GM23338 (cell line): ENCODE measurements around the gene SLC37A1. TPM values are rescaled to one million over a fixed set of nuclear protein-coding genes. Genes with fewer than 3 reads are reported as not detected.

Experiments used
- ATAC-seq: fragments of 200-7000 bp; cut with Tn5 transposase; 3 replicates; pipeline ENCODE4 v1.9.1; 2020
- DNase-seq: peaks from one replicate; pipeline ENCODE4 v3.0.0-alpha.2; 2015; ENCODE audit warnings: low spot score
- H2AFZ ChIP-seq: fragments of 200-600 bp; sonication (generic); 2 replicates; pipeline ENCODE4 v1.8.0; 2016; ENCODE audit warnings: antibody characterized with exemption, mild to moderate bottlenecking, moderate library complexity
- H3F3A ChIP-seq: fragments of 200-600 bp; sonication (generic); replicated peaks from 2 replicates; pipeline ENCODE4 v1.8.0; 2017; ENCODE audit warnings: antibody characterized with exemption, mixed run types, low read depth
- H3K27ac ChIP-seq: fragments of 200-600 bp; sonication (generic); 2 replicates; pipeline ENCODE4 v1.6.1; 2016; ENCODE audit warnings: low read depth
- H3K27me3 ChIP-seq: fragments of 200-600 bp; sonication (generic); 2 replicates; pipeline ENCODE4 v1.8.0; 2016; ENCODE audit warnings: mild to moderate bottlenecking, mixed run types, moderate library complexity; ENCODE audit not compliant: insufficient read depth
- H3K36me3 ChIP-seq: fragments of 200-600 bp; sonication (generic); 2 replicates; pipeline ENCODE4 v1.8.0; 2016; ENCODE audit warnings: mild to moderate bottlenecking; ENCODE audit not compliant: insufficient read depth
- H3K4me1 ChIP-seq: fragments of 200-600 bp; sonication (generic); 2 replicates; pipeline ENCODE4 v1.8.0; 2016; ENCODE audit warnings: mild to moderate bottlenecking, moderate library complexity; ENCODE audit not compliant: insufficient read depth
- H3K4me2 ChIP-seq: fragments of 200-600 bp; sonication (generic); 2 replicates; pipeline ENCODE4 v1.7.1; 2017; ENCODE audit warnings: mixed run types
- H3K4me3 ChIP-seq: fragments of 200-600 bp; sonication (generic); 2 replicates; pipeline ENCODE4 v1.6.1; 2016; ENCODE audit warnings: mixed run types
- H3K79me2 ChIP-seq: fragments of 200-600 bp; sonication (generic); replicated peaks from 2 replicates; pipeline ENCODE4 v1.8.0; 2017; ENCODE audit warnings: mild to moderate bottlenecking; ENCODE audit not compliant: insufficient read depth
- H3K9me2 ChIP-seq: fragments of 200-600 bp; sonication (generic); 2 replicates; pipeline ENCODE4 v1.8.0; 2017; ENCODE audit not compliant: insufficient read depth
- H4K20me1 ChIP-seq: fragments of 200-600 bp; sonication (generic); replicated peaks from 2 replicates; pipeline ENCODE4 v1.8.0; 2017; ENCODE audit warnings: mild to moderate bottlenecking; ENCODE audit not compliant: insufficient read depth
- H3K27ac Mint-ChIP-seq: 2 replicates; pipeline ENCODE4 v1.8.0; 2020; ENCODE audit warnings: inconsistent platforms, mild to moderate bottlenecking, moderate library complexity, mixed read lengths
- H3K27me3 Mint-ChIP-seq: 3 replicates; pipeline ENCODE4 v1.8.0; 2022; ENCODE audit warnings: low read depth, mild to moderate bottlenecking, moderate library complexity, mixed read lengths, inconsistent platforms; ENCODE audit not compliant: insufficient read depth, poor library complexity
- H3K36me3 Mint-ChIP-seq: 3 replicates; pipeline ENCODE4 v1.8.0; 2021; ENCODE audit warnings: low read depth, mild to moderate bottlenecking, inconsistent platforms, moderate library complexity, mixed read lengths
- H3K4me1 Mint-ChIP-seq: 3 replicates; pipeline ENCODE4 v1.8.0; 2020; ENCODE audit warnings: mild to moderate bottlenecking, inconsistent platforms, mixed read lengths
- H3K4me3 Mint-ChIP-seq: 3 replicates; pipeline ENCODE4 v1.8.0; 2021; ENCODE audit warnings: moderate library complexity, mild to moderate bottlenecking, inconsistent platforms, mixed read lengths
- H3K9me3 Mint-ChIP-seq: 3 replicates; pipeline ENCODE4 v1.8.0; 2020; ENCODE audit warnings: moderate library complexity, mild to moderate bottlenecking, inconsistent platforms, mixed read lengths
- CREB1 ChIP-seq: fragments of 250-450 bp; sonication (Bioruptor Pico); IDR thresholded peaks from 2 replicates; pipeline ENCODE4 v1.5.0; 2020; ENCODE audit warnings: low read depth, mild to moderate bottlenecking, moderate library complexity
- EZH2phosphoT487 ChIP-seq: fragments of 200-600 bp; sonication (generic); IDR thresholded peaks from one replicate; pipeline ENCODE4 v1.8.1; 2018; ENCODE audit warnings: antibody characterized with exemption; ENCODE audit not compliant: unreplicated experiment
- JUNB ChIP-seq: IDR thresholded peaks from one replicate; pipeline ENCODE4 v1.6.1; 2016; ENCODE audit warnings: antibody characterized with exemption; ENCODE audit not compliant: unreplicated experiment
- NANOG ChIP-seq: IDR thresholded peaks from 2 replicates; pipeline ENCODE4 v1.6.1; 2016; ENCODE audit warnings: antibody characterized with exemption, borderline replicate concordance
- POLR2AphosphoS5 ChIP-seq: IDR thresholded peaks from 2 replicates; pipeline ENCODE4 v1.6.1; 2016; ENCODE audit warnings: antibody characterized with exemption, low read depth
- ZNF331 ChIP-seq: fragments of 250-450 bp; sonication (Bioruptor Pico); IDR thresholded peaks from 2 replicates; pipeline ENCODE4 v1.5.0; 2020; ENCODE audit warnings: low read depth, mild to moderate bottlenecking, moderate library complexity
- polyA plus RNA-seq: library from polyadenylated mRNA; unstranded; fragments of >200 nt; fragmentation: Nextera tagmentation; extraction: Ambion mirVana; gene quantifications from 2 replicates; pipeline ENCODE4 v1.2.1, GENCODE V29; 2016
- total RNA-seq: library from RNA; depleted of rRNA; stranded (reverse); fragments of >200 nt; shearing (Covaris generic); gene quantifications from 2 replicates; pipeline ENCODE4 v1.2.3, GENCODE V29; 2014
- TF ChIP-seq, protein P1 (sequence below): IDR thresholded peaks from one replicate; pipeline ENCODE4 v1.6.1; 2018; ENCODE audit warnings: antibody characterized with exemption; ENCODE audit not compliant: unreplicated experiment

SLC37A1 gene
- total and polyA plus RNA-seq, 2 experiments from 2014 or later, result 14.0 to 30.3 TPM

DNA sequence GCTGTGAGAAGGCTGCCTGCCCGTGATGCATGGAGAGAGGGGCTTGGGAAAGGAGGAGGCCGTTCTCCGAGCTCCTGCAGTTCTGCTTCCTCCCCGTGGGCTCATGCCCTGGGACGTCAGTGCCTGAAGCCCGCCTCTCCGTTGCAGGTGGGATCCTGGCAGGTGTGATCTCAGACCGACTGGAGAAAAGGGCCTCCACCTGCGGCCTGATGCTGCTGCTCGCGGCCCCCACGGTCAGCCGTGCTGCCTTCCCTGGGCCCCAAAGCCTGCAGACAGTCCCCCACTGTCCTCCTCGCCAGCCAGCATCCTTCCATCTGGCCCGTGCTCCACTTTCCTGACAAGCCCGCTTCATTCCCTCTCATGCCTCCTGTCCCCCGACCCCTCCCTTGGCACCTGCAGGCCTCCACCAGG is 50.9 kb downstream of the SLC37A1 start:
- no peaks in the 10 kb centered on the region for H3K9me3 Mint-ChIP-seq
- no peak for TF ChIP-seq ZNF331 (CRISPR knock-in tag)
- TF ChIP-seq EZH2phosphoT487, result no peak
- no peak for TF ChIP-seq POLR2AphosphoS5
- TF ChIP-seq JUNB, result no peak
- no peak for TF ChIP-seq NANOG
- TF ChIP-seq CREB1 (CRISPR knock-in tag), result no peak
- TF ChIP-seq, protein P1, sequence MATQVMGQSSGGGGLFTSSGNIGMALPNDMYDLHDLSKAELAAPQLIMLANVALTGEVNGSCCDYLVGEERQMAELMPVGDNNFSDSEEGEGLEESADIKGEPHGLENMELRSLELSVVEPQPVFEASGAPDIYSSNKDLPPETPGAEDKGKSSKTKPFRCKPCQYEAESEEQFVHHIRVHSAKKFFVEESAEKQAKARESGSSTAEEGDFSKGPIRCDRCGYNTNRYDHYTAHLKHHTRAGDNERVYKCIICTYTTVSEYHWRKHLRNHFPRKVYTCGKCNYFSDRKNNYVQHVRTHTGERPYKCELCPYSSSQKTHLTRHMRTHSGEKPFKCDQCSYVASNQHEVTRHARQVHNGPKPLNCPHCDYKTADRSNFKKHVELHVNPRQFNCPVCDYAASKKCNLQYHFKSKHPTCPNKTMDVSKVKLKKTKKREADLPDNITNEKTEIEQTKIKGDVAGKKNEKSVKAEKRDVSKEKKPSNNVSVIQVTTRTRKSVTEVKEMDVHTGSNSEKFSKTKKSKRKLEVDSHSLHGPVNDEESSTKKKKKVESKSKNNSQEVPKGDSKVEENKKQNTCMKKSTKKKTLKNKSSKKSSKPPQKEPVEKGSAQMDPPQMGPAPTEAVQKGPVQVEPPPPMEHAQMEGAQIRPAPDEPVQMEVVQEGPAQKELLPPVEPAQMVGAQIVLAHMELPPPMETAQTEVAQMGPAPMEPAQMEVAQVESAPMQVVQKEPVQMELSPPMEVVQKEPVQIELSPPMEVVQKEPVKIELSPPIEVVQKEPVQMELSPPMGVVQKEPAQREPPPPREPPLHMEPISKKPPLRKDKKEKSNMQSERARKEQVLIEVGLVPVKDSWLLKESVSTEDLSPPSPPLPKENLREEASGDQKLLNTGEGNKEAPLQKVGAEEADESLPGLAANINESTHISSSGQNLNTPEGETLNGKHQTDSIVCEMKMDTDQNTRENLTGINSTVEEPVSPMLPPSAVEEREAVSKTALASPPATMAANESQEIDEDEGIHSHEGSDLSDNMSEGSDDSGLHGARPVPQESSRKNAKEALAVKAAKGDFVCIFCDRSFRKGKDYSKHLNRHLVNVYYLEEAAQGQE, result no peak

DNA sequence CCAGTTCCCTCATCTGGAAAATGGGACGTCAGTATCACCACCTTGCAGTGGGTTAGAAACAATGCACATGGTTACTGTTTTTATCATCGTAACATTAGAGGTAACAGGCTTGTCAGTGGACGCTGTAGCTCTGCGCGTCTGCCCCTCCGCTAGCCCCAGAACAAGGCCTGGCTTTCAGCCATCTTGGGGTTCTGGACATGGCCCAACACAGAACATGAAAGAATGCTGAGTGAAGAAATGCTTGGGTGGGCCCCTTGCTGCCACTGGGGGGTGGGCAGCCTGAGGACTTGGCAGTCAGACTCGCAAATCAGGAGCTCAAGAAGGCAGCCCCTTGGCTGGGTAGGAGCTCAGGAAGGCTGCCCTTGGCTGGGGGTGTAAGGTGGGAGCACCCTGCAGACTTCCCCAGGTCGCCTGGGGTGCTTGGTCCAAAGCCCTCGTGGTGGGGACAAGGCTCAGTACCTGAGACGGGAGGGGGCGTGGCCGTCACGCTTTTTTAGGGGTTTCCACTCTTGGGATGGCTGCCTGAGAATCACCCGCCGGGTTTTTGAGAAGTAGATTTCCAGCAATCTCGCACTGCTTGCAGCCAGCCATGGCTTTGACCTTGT is 51.7 kb downstream of the SLC37A1 start:
- Mint-ChIP-seq H3K9me3 (no peaks in the 10 kb centered on the region), H3K27ac (no peak overlapping the region), H3K27me3 (peaks cover 2% of the 10 kb centered on the region), H3K36me3 (peaks cover 60% of the 10 kb centered on the region), H3K4me3 (no peak overlapping the region), H3K4me1 (no peaks in the 10 kb centered on the region; the same call in 2 of the 3 replicates)
- Histone ChIP-seq H3F3A (no peaks in the 10 kb centered on the region), H3K4me1 (no peaks in the 10 kb centered on the region), H3K79me2 (no peaks in the 10 kb centered on the region), H3K4me2 (no peak overlapping the region), H3K9me2 (no peaks in the 10 kb centered on the region), H3K27me3 (no peaks in the 10 kb centered on the region), H4K20me1 (no peaks in the 10 kb centered on the region; the same call in 1 of the 2 replicates), H3K4me3 (no peak overlapping the region), H3K36me3 (no peaks in the 10 kb centered on the region), H2AFZ (no peak overlapping the region), H3K27ac (no peak overlapping the region)
- DNase-seq (no peak), ATAC-seq (no peak)
- no peak for TF ChIP-seq CREB1 (CRISPR knock-in tag)

More for the DNA sequence above, 50.9 kb downstream of the SLC37A1 start:
- Histone ChIP-seq H3K36me3 (no peaks in the 10 kb centered on the region), H3K79me2 (no peaks in the 10 kb centered on the region), H3K27ac (no peak overlapping the region), H2AFZ (no peak overlapping the region), H3K4me2 (no peak overlapping the region), H4K20me1 (no peaks in the 10 kb centered on the region; the same call in 1 of the 2 replicates), H3F3A (no peaks in the 10 kb centered on the region), H3K9me2 (no peaks in the 10 kb centered on the region), H3K4me1 (no peaks in the 10 kb centered on the region), H3K27me3 (no peaks in the 10 kb centered on the region), H3K4me3 (no peak overlapping the region)
- peaks cover 10% of the 10 kb centered on the region for H3K27me3 Mint-ChIP-seq
- H3K4me3 Mint-ChIP-seq, result no peak overlapping the region
- ATAC-seq (no peak), DNase-seq (no peak)
- H3K4me1 Mint-ChIP-seq, result no peaks in the 10 kb centered on the region; the same call in 2 of the 3 replicates
- H3K27ac Mint-ChIP-seq, result no peak overlapping the region
- peaks cover 65% of the 10 kb centered on the region for H3K36me3 Mint-ChIP-seq
